ENCODE data around the gene SLC24A3.

The SLC24A3 gene

GRCh38 chr20:19283490-19284025 lies 71.1 kb downstream of the SLC24A3 start:
- DNase-seq = no peak
- no peaks in the 10 kb centered on the region for H3K27me3 ChIP-seq (replicated peaks; ENCODE audit: control insufficient read depth, insufficient read depth, low read length, poor library complexity, severe bottlenecking)
- H3K4me3 ChIP-seq (ENCODE audit: insufficient read depth, low read depth, low read length, poor library complexity, severe bottlenecking) = no peak overlapping the region
- H3K4me1 ChIP-seq (ENCODE audit: control insufficient read depth, insufficient read depth, low read length, poor library complexity, severe bottlenecking) = no peaks in the 10 kb centered on the region
- no peak overlapping the region for H3K27ac ChIP-seq (ENCODE audit: insufficient read depth, low read length, poor library complexity, severe bottlenecking)
- no peaks in the 10 kb centered on the region for H3K9me3 ChIP-seq (ENCODE audit: control insufficient read depth, low read length)
- no peaks in the 10 kb centered on the region for H3K36me3 ChIP-seq (ENCODE audit: control insufficient read depth, insufficient read depth, low read length)

GRCh38 chr20:19284400-19285178 lies 72.1 kb downstream of the SLC24A3 start:
- no peaks in the 10 kb centered on the region for H3K36me3 ChIP-seq (ENCODE audit: control insufficient read depth, insufficient read depth, low read length)
- no peak for DNase-seq
- no peak overlapping the region for H3K27ac ChIP-seq (ENCODE audit: insufficient read depth, low read length, poor library complexity, severe bottlenecking)
- no peaks in the 10 kb centered on the region for H3K4me1 ChIP-seq (ENCODE audit: control insufficient read depth, insufficient read depth, low read length, poor library complexity, severe bottlenecking)
- no peaks in the 10 kb centered on the region for H3K27me3 ChIP-seq (replicated peaks; ENCODE audit: control insufficient read depth, insufficient read depth, low read length, poor library complexity, severe bottlenecking)
- no peak overlapping the region for H3K4me3 ChIP-seq (ENCODE audit: insufficient read depth, low read depth, low read length, poor library complexity, severe bottlenecking)
- H3K9me3 ChIP-seq (ENCODE audit: control insufficient read depth, low read length) = no peaks in the 10 kb centered on the region

GRCh38 chr20:19285436-19285835 lies 73.0 kb downstream of the SLC24A3 start:
- no peaks in the 10 kb centered on the region for H3K4me1 ChIP-seq (ENCODE audit: control insufficient read depth, insufficient read depth, low read length, poor library complexity, severe bottlenecking)
- H3K27me3 ChIP-seq (replicated peaks; ENCODE audit: control insufficient read depth, insufficient read depth, low read length, poor library complexity, severe bottlenecking) = no peaks in the 10 kb centered on the region
- H3K36me3 ChIP-seq (ENCODE audit: control insufficient read depth, insufficient read depth, low read length) = no peaks in the 10 kb centered on the region
- H3K9me3 ChIP-seq (ENCODE audit: control insufficient read depth, low read length) = no peaks in the 10 kb centered on the region
- H3K27ac ChIP-seq (ENCODE audit: insufficient read depth, low read length, poor library complexity, severe bottlenecking) = no peak overlapping the region
- no peak overlapping the region for H3K4me3 ChIP-seq (ENCODE audit: insufficient read depth, low read depth, low read length, poor library complexity, severe bottlenecking)
- DNase-seq = no peak

GRCh38 chr20:19288061-19288460 lies 75.6 kb downstream of the SLC24A3 start:
- Histone ChIP-seq H3K4me3 (ENCODE audit: insufficient read depth, low read depth, low read length, poor library complexity, severe bottlenecking) (no peak overlapping the region), H3K27ac (ENCODE audit: insufficient read depth, low read length, poor library complexity, severe bottlenecking) (no peak overlapping the region)
- DNase-seq = no peak

DNA sequence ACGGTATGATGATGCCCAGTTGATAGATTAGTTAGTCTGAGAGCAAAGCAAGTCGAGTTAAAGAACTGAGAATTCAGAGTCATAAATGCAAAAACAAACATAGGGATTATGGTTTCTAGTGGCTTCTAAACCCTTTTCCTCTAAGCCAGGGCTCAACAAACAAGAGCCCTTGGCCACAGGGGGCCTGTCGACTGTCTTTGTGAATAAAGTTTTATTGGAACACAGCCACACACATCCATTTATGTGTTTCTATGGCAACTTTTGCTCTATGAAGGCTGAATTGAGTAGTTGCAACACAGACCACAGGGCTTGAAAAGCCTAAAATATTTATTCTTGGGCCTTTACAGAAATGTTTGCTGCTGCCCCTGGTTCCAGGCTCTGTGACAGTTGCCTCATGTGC lies 76.2 kb downstream of the SLC24A3 start:
- Histone ChIP-seq H3K4me1 (ENCODE audit: control insufficient read depth, insufficient read depth, low read length, poor library complexity, severe bottlenecking) (no peaks in the 10 kb centered on the region), H3K4me3 (ENCODE audit: insufficient read depth, low read depth, low read length, poor library complexity, severe bottlenecking) (no peak overlapping the region), H3K27ac (ENCODE audit: insufficient read depth, low read length, poor library complexity, severe bottlenecking) (no peak overlapping the region), H3K36me3 (ENCODE audit: control insufficient read depth, insufficient read depth, low read length) (no peaks in the 10 kb centered on the region), H3K9me3 (ENCODE audit: control insufficient read depth, low read length) (no peaks in the 10 kb centered on the region), H3K27me3 (replicated peaks; ENCODE audit: control insufficient read depth, insufficient read depth, low read length, poor library complexity, severe bottlenecking) (no peaks in the 10 kb centered on the region)
- DNase-seq = no peak

More at GRCh38 chr20:19288061-19288460, 75.6 kb downstream of the SLC24A3 start:
- Histone ChIP-seq H3K27me3 (replicated peaks; ENCODE audit: control insufficient read depth, insufficient read depth, low read length, poor library complexity, severe bottlenecking) (no peaks in the 10 kb centered on the region), H3K36me3 (ENCODE audit: control insufficient read depth, insufficient read depth, low read length) (no peaks in the 10 kb centered on the region), H3K4me1 (ENCODE audit: control insufficient read depth, insufficient read depth, low read length, poor library complexity, severe bottlenecking) (no peaks in the 10 kb centered on the region), H3K9me3 (ENCODE audit: control insufficient read depth, low read length) (no peaks in the 10 kb centered on the region)

- no peak for DNase-seq
- no peak overlapping the region for H3K4me3 ChIP-seq (ENCODE audit: insufficient read depth, low read depth, low read length, poor library complexity, severe bottlenecking)
- H3K36me3 ChIP-seq (ENCODE audit: control insufficient read depth, insufficient read depth, low read length) = no peaks in the 10 kb centered on the region
- H3K27ac ChIP-seq (ENCODE audit: insufficient read depth, low read length, poor library complexity, severe bottlenecking) = no peak overlapping the region
- no peaks in the 10 kb centered on the region for H3K4me1 ChIP-seq (ENCODE audit: control insufficient read depth, insufficient read depth, low read length, poor library complexity, severe bottlenecking)
- H3K9me3 ChIP-seq (ENCODE audit: control insufficient read depth, low read length) = no peaks in the 10 kb centered on the region
- H3K27me3 ChIP-seq (replicated peaks; ENCODE audit: control insufficient read depth, insufficient read depth, low read length, poor library complexity, severe bottlenecking) = no peaks in the 10 kb centered on the region
Observed at GRCh38 chr20:19289451-19289850, 77.0 kb downstream of the SLC24A3 start.

GRCh38 chr20:19291024-19291817 lies 78.8 kb downstream of the SLC24A3 start:
- Histone ChIP-seq H3K4me1 (ENCODE audit: control insufficient read depth, insufficient read depth, low read length, poor library complexity, severe bottlenecking) (no peaks in the 10 kb centered on the region), H3K27ac (ENCODE audit: insufficient read depth, low read length, poor library complexity, severe bottlenecking) (no peak overlapping the region), H3K4me3 (ENCODE audit: insufficient read depth, low read depth, low read length, poor library complexity, severe bottlenecking) (no peak overlapping the region), H3K9me3 (ENCODE audit: control insufficient read depth, low read length) (no peaks in the 10 kb centered on the region), H3K36me3 (ENCODE audit: control insufficient read depth, insufficient read depth, low read length) (no peaks in the 10 kb centered on the region), H3K27me3 (replicated peaks; ENCODE audit: control insufficient read depth, insufficient read depth, low read length, poor library complexity, severe bottlenecking) (no peaks in the 10 kb centered on the region)
- no peak for DNase-seq

GRCh38 chr20:19291818-19292132 lies 79.3 kb downstream of the SLC24A3 start:
- Histone ChIP-seq H3K4me1 (ENCODE audit: control insufficient read depth, insufficient read depth, low read length, poor library complexity, severe bottlenecking) (no peaks in the 10 kb centered on the region), H3K36me3 (ENCODE audit: control insufficient read depth, insufficient read depth, low read length) (no peaks in the 10 kb centered on the region), H3K27ac (ENCODE audit: insufficient read depth, low read length, poor library complexity, severe bottlenecking) (no peak overlapping the region), H3K9me3 (ENCODE audit: control insufficient read depth, low read length) (no peaks in the 10 kb centered on the region), H3K4me3 (ENCODE audit: insufficient read depth, low read depth, low read length, poor library complexity, severe bottlenecking) (no peak overlapping the region), H3K27me3 (replicated peaks; ENCODE audit: control insufficient read depth, insufficient read depth, low read length, poor library complexity, severe bottlenecking) (no peaks in the 10 kb centered on the region)
- no peak for DNase-seq

- no peaks in the 10 kb centered on the region for H3K9me3 ChIP-seq (ENCODE audit: control insufficient read depth, low read length)
- no peak overlapping the region for H3K27ac ChIP-seq (ENCODE audit: insufficient read depth, low read length, poor library complexity, severe bottlenecking)
- no peaks in the 10 kb centered on the region for H3K27me3 ChIP-seq (replicated peaks; ENCODE audit: control insufficient read depth, insufficient read depth, low read length, poor library complexity, severe bottlenecking)
- DNase-seq = no peak
- H3K4me1 ChIP-seq (ENCODE audit: control insufficient read depth, insufficient read depth, low read length, poor library complexity, severe bottlenecking) = no peaks in the 10 kb centered on the region
- H3K36me3 ChIP-seq (ENCODE audit: control insufficient read depth, insufficient read depth, low read length) = no peaks in the 10 kb centered on the region
- no peak overlapping the region for H3K4me3 ChIP-seq (ENCODE audit: insufficient read depth, low read depth, low read length, poor library complexity, severe bottlenecking)
Observed at GRCh38 chr20:19292254-19292653, 79.8 kb downstream of the SLC24A3 start.

DNA sequence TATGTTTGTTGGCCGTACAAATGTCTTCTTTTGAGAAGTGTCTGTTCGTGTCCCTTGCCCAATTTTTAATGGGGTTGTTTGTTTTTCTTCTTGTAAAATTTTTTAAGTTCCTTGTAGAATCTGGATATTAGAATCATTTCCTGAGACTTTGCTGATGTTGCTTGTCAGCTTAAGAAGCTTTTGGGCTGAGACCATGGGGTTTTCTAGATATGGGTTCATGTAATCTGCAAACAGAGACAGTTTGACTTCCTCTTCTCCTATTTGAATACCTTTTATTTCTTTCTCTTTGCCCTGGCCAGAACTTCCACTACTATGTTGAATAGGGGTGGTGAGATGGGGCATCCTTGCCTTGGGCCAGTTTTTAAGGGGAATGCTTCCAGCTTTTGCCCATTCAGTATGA lies 82.6 kb downstream of the SLC24A3 start:
- no peak for DNase-seq
- Histone ChIP-seq H3K9me3 (ENCODE audit: control insufficient read depth, low read length) (no peaks in the 10 kb centered on the region), H3K36me3 (ENCODE audit: control insufficient read depth, insufficient read depth, low read length) (no peaks in the 10 kb centered on the region), H3K4me3 (ENCODE audit: insufficient read depth, low read depth, low read length, poor library complexity, severe bottlenecking) (no peak overlapping the region), H3K27me3 (replicated peaks; ENCODE audit: control insufficient read depth, insufficient read depth, low read length, poor library complexity, severe bottlenecking) (no peaks in the 10 kb centered on the region), H3K27ac (ENCODE audit: insufficient read depth, low read length, poor library complexity, severe bottlenecking) (no peak overlapping the region), H3K4me1 (ENCODE audit: control insufficient read depth, insufficient read depth, low read length, poor library complexity, severe bottlenecking) (no peaks in the 10 kb centered on the region)
